Measurements from ENCODE around the gene ERN1. TPM values are rescaled to one million over a fixed set of nuclear protein-coding genes. Genes with fewer than 3 reads are reported as not detected.

The ERN1 gene
- total and polyA plus RNA-seq, 2 donors (not counting 3 experiments of a cell fraction or from before 2014, with no cell fraction given), result 9.1 to 21.5 TPM

DNA sequence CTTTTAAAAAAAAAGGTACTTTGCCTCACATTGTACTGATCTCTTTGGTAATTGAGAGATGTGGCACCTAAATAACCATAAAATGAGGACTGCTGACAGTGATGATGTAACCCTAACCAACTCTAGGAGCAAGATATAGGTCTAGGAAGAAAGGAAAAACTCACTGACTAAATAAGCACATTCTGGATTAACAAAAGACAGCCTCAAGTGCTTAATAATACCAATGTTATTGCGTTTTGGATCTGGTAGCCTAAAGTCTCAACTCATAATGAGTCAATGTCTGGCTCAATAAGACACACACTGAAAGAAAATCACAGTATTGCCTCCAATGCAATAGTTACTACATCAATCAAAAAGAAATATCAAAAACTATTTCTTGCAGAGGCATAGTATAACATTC, 3.0 kb downstream of the ERN1 start:
- CTCF ChIA-PET, result interaction anchor here (0.7 to 10.7 kb wide), 5 partner anchors 22 to 100 kb away, joined by 3 to 802 read pairs (median 4); partner anchors contain the start of gene ICAM2
- H3K9me1 ChIP-seq (replicated peaks; ENCODE audit: control insufficient read depth, extremely low read depth, insufficient read depth, low read length), result no peaks in the 10 kb centered on the region
- no peak overlapping the region for H3K9ac ChIP-seq (replicated peaks; ENCODE audit: extremely low read depth, insufficient read depth, low read length)

More for the DNA sequence above, 3.0 kb downstream of the ERN1 start:
- no peak for FAIRE-seq
- TF ChIP-seq FOS (IDR thresholded peaks at IDR 0.05; ENCODE audit: borderline replicate concordance, insufficient read depth, low read length), result no peak
- no peak for TF ChIP-seq MAX (IDR thresholded peaks at IDR 0.05; ENCODE audit: insufficient read depth, insufficient read length)
- no peak for TF ChIP-seq POLR2A (IDR thresholded peaks at IDR 0.05; ENCODE audit: low read depth, low read length)
- TF ChIP-seq POLR2AphosphoS5 (IDR thresholded peaks at IDR 0.05; ENCODE audit: insufficient read depth, low read depth, low read length), result no peak
- no peak for TF ChIP-seq JUN (IDR thresholded peaks at IDR 0.05; ENCODE audit: borderline replicate concordance, insufficient read depth, insufficient read length, low read depth)
- TF ChIP-seq GATA2 (IDR thresholded peaks at IDR 0.05; ENCODE audit: insufficient read depth, insufficient read length, low read depth, low read length), result no peak
- TF ChIP-seq, protein P1, sequence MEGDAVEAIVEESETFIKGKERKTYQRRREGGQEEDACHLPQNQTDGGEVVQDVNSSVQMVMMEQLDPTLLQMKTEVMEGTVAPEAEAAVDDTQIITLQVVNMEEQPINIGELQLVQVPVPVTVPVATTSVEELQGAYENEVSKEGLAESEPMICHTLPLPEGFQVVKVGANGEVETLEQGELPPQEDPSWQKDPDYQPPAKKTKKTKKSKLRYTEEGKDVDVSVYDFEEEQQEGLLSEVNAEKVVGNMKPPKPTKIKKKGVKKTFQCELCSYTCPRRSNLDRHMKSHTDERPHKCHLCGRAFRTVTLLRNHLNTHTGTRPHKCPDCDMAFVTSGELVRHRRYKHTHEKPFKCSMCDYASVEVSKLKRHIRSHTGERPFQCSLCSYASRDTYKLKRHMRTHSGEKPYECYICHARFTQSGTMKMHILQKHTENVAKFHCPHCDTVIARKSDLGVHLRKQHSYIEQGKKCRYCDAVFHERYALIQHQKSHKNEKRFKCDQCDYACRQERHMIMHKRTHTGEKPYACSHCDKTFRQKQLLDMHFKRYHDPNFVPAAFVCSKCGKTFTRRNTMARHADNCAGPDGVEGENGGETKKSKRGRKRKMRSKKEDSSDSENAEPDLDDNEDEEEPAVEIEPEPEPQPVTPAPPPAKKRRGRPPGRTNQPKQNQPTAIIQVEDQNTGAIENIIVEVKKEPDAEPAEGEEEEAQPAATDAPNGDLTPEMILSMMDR (IDR thresholded peaks at IDR 0.05; ENCODE audit: extremely low read depth in 1 of 2, insufficient read depth in 1 of 2, low read depth in 1 of 2, low read length in 2 of 2), result no peak
- TF ChIP-seq MYC (IDR thresholded peaks at IDR 0.05; ENCODE audit: low read depth, low read length), result no peak
- no peak for TF ChIP-seq EZH2 (IDR thresholded peaks at IDR 0.05; ENCODE audit: borderline replicate concordance, low read depth, low read length, severe bottlenecking)
- Histone ChIP-seq H4K20me1 (replicated peaks; ENCODE audit: control insufficient read depth, extremely low read depth, insufficient read depth, low read length) (no peaks in the 10 kb centered on the region), H2AFZ (ENCODE audit: low read depth, low read length) (no peak overlapping the region), H3K4me1 (ENCODE audit: control insufficient read depth, extremely low read depth, insufficient read depth, low read length) (peaks cover 23% of the 10 kb centered on the region), H3K36me3 (ENCODE audit: control insufficient read depth in 2 of 2, extremely low read depth in 1 of 2, insufficient read depth in 2 of 2, low read length in 2 of 2) (no peaks in the 10 kb centered on the region), H3K27me3 (ENCODE audit: control insufficient read depth in 2 of 2, insufficient read depth in 2 of 2, low read length in 2 of 2) (no peaks in the 10 kb centered on the region), H3K4me3 (replicated peaks in 1 of 3; ENCODE audit: insufficient read depth in 1 of 3, low read depth in 1 of 3, low read length in 3 of 3) (no peak overlapping the region), H3K27ac (ENCODE audit: insufficient read depth, low read depth, low read length) (no peak overlapping the region), H3K9me3 (replicated peaks; ENCODE audit: control insufficient read depth, insufficient read depth, low read length) (no peaks in the 10 kb centered on the region), H3K79me2 (ENCODE audit: control insufficient read depth, insufficient read depth, low read length) (peaks cover 40% of the 10 kb centered on the region), H3K4me2 (ENCODE audit: insufficient read depth, low read length) (no peak overlapping the region)
- POLR2A ChIA-PET, result no interaction called here
- intact Hi-C loops (cut with micrococcal nuclease) (no loop called here), dilution Hi-C loops (cut with MboI; ENCODE audit: extremely low pct_ligation_motif_present, low sequenced_read_pairs) (loop anchor here (25.0 kb wide), 1 partner anchor 90 kb away; no protein-coding TSS in a partner anchor)
- BruUV-seq (replicated peaks), result no TSS peak
- no peak for DNase-seq (ENCODE audit: low read depth, low spot score)
